Measurements from ENCODE around the gene ANKRD63. TPM values are rescaled to one million over a fixed set of nuclear protein-coding genes. Genes with fewer than 3 reads are reported as not detected.

The ANKRD63 gene
- polyA plus RNA-seq, 3 donors: not detected

DNA sequence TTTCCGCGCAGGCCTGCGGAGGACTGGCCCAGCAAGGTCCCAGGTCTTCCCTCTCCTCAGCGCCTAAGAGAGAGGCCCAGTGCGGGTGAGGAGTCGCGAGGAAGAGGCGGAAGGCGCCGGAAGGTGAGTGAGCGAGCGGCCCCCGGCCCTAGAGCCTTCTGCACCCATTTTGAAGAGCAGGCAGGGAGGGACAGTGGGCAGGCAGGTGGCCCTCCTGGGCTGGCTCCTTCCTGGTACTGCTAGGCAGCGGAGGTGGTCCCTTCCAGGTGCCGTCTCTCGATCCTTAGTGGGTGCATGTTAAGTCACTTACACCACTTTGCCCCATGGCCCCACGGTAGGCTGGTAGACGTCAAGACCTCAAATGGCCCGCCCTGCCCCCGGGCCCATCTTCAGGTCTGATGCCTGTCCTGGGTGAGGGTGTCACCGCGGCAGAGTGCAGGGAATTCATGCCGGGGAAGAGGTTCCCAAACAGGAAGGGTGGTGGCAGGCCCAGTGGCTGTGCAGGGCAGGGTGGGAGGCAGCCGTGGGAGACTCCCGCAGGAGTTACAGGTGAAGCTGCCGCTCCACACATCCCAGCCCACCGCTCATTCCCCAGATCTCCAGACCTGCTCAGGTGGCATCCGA, 29.6 kb downstream of the ANKRD63 start:
- Histone ChIP-seq H3K9ac (ENCODE audit: insufficient read depth, low read length, poor library complexity, severe bottlenecking) (peak overlapping the region; percentile 53), H3K36me3 (replicated peaks in 1 of 2; ENCODE audit: control insufficient read depth in 1 of 2, insufficient read depth in 2 of 2, low read length in 2 of 2) (no peaks in the 10 kb centered on the region), H3K79me2 (ENCODE audit: insufficient read depth, low read length) (no peaks in the 10 kb centered on the region), H3K27ac (ENCODE audit: low read depth in 1 of 2, low read length in 2 of 2) (no peak overlapping the region), H4K20me1 (ENCODE audit: insufficient read depth, low read length) (no peaks in the 10 kb centered on the region), H3K4me1 (ENCODE audit: control insufficient read depth in 1 of 2, insufficient read depth in 2 of 2, low read length in 2 of 2) (peaks cover 10 to 15% of the 10 kb centered on the region in 2 donors), H3K4me2 (replicated peaks; ENCODE audit: extremely low read depth, low read length, poor library complexity, severe bottlenecking) (peak overlapping the region; percentile 84), H3K4me3 (replicated peaks in 1 of 3; ENCODE audit: low read depth in 2 of 3, low read length in 3 of 3) (peak overlapping the region; percentile 22 to 74 (median 31)), H3K27me3 (ENCODE audit: control insufficient read depth in 2 of 2, insufficient read depth in 2 of 2, low read length in 2 of 2) (peaks cover 21 to 32% of the 10 kb centered on the region in 2 donors), H2AFZ (ENCODE audit: insufficient read depth, low read depth, low read length, poor library complexity, severe bottlenecking) (peak overlapping the region; percentile 82), H3K9me3 (replicated peaks in 1 of 2; ENCODE audit: control insufficient read depth in 1 of 2, insufficient read depth in 1 of 2, low read length in 2 of 2) (peaks cover 0 to 6% of the 10 kb centered on the region in 2 donors)
- DNase-seq: no peak
- Mint-ChIP-seq H3K4me1 (peaks cover 8% of the 10 kb centered on the region), H3K4me3 (peak overlapping the region; percentile 74 to 91), H3K36me3 (peaks cover 4 to 6% of the 10 kb centered on the region in 2 donors), H3K9me3 (peaks cover 0 to 5% (median 3%) of the 10 kb centered on the region in 7 donors), H3K27me3 (ENCODE audit: low read depth in 3 of 3) (peaks cover 37 to 54% (median 41%) of the 10 kb centered on the region in 3 donors), H3K27ac (peak overlapping the region in 1 of 7 donors; percentile 45)
- intact Hi-C loops (cut with micrococcal nuclease): no loop called here
- TF ChIP-seq CTCF (IDR thresholded peaks at IDR 0.05): no peak
- 22% methylated on average over 19 of the region's 28 CpGs for WGBS (ENCODE audit: insufficient coverage)

- Mint-ChIP-seq H3K36me3 (peaks cover 4 to 6% of the 10 kb centered on the region in 2 donors), H3K27me3 (ENCODE audit: low read depth in 3 of 3) (peaks cover 39 to 52% (median 41%) of the 10 kb centered on the region in 3 donors), H3K4me3 (peak overlapping the region; percentile 74 to 91), H3K27ac (peak overlapping the region in 1 of 7 donors; percentile 45), H3K4me1 (peaks cover 8% of the 10 kb centered on the region), H3K9me3 (peaks cover 0 to 5% (median 3%) of the 10 kb centered on the region in 7 donors)
- Histone ChIP-seq H3K4me3 (replicated peaks in 1 of 3; ENCODE audit: low read depth in 2 of 3, low read length in 3 of 3) (peak overlapping the region; percentile 22 to 74 (median 31)), H3K4me1 (ENCODE audit: control insufficient read depth in 1 of 2, insufficient read depth in 2 of 2, low read length in 2 of 2) (peaks cover 10 to 15% of the 10 kb centered on the region in 2 donors), H3K27ac (ENCODE audit: low read depth in 1 of 2, low read length in 2 of 2) (no peak overlapping the region), H3K4me2 (replicated peaks; ENCODE audit: extremely low read depth, low read length, poor library complexity, severe bottlenecking) (peak overlapping the region; percentile 84), H3K9ac (ENCODE audit: insufficient read depth, low read length, poor library complexity, severe bottlenecking) (peak overlapping the region; percentile 53), H3K79me2 (ENCODE audit: insufficient read depth, low read length) (no peaks in the 10 kb centered on the region), H3K9me3 (replicated peaks in 1 of 2; ENCODE audit: control insufficient read depth in 1 of 2, insufficient read depth in 1 of 2, low read length in 2 of 2) (peaks cover 0 to 6% of the 10 kb centered on the region in 2 donors), H3K36me3 (replicated peaks in 1 of 2; ENCODE audit: control insufficient read depth in 1 of 2, insufficient read depth in 2 of 2, low read length in 2 of 2) (no peaks in the 10 kb centered on the region), H4K20me1 (ENCODE audit: insufficient read depth, low read length) (no peaks in the 10 kb centered on the region), H3K27me3 (ENCODE audit: control insufficient read depth in 2 of 2, insufficient read depth in 2 of 2, low read length in 2 of 2) (peaks cover 21 to 32% of the 10 kb centered on the region in 2 donors), H2AFZ (ENCODE audit: insufficient read depth, low read depth, low read length, poor library complexity, severe bottlenecking) (peak overlapping the region; percentile 82)
- under 1% methylated on average over 82 of the region's 82 CpGs for WGBS (ENCODE audit: insufficient coverage)
- DNase-seq: no peak
- intact Hi-C loops (cut with micrococcal nuclease): no loop called here
- no peak for TF ChIP-seq CTCF (IDR thresholded peaks at IDR 0.05)
Observed at GRCh38 chr15:40252438-40253166, 30.3 kb downstream of the ANKRD63 start.

Data from CD14-positive monocyte (primary cell).